ENCODE measurements around the gene ERBIN. TPM values are rescaled to one million over a fixed set of nuclear protein-coding genes. Genes with fewer than 3 reads are reported as not detected.

Gene ERBIN
- polyA plus RNA-seq, 1 donor from 2014 or later, result 28.4 TPM

GRCh38 chr5:65943771-65944170, 17.4 kb downstream of the ERBIN start:
- TF ChIP-seq, protein P1, sequence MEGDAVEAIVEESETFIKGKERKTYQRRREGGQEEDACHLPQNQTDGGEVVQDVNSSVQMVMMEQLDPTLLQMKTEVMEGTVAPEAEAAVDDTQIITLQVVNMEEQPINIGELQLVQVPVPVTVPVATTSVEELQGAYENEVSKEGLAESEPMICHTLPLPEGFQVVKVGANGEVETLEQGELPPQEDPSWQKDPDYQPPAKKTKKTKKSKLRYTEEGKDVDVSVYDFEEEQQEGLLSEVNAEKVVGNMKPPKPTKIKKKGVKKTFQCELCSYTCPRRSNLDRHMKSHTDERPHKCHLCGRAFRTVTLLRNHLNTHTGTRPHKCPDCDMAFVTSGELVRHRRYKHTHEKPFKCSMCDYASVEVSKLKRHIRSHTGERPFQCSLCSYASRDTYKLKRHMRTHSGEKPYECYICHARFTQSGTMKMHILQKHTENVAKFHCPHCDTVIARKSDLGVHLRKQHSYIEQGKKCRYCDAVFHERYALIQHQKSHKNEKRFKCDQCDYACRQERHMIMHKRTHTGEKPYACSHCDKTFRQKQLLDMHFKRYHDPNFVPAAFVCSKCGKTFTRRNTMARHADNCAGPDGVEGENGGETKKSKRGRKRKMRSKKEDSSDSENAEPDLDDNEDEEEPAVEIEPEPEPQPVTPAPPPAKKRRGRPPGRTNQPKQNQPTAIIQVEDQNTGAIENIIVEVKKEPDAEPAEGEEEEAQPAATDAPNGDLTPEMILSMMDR (IDR thresholded peaks at IDR 0.05; ENCODE audit: poor library complexity, severe bottlenecking), result no peak
- TF ChIP-seq EZH2 (IDR thresholded peaks at IDR 0.05; ENCODE audit: borderline replicate concordance, insufficient read depth, low read length, poor library complexity, severe bottlenecking) (no peak), EP300 (conservative IDR thresholded peaks at IDR 0.05; ENCODE audit: poor library complexity, severe bottlenecking) (no peak), SMC3 (conservative IDR thresholded peaks at IDR 0.05; ENCODE audit: poor library complexity) (no peak), TAF1 (IDR thresholded peaks at IDR 0.05; ENCODE audit: low read depth) (no peak), REST (IDR thresholded peaks at IDR 0.05; ENCODE audit: borderline replicate concordance) (no peak), POLR2AphosphoS5 (IDR thresholded peaks at IDR 0.05) (no peak), RAD21 (conservative IDR thresholded peaks at IDR 0.05) (no peak), MXI1 (conservative IDR thresholded peaks at IDR 0.05; ENCODE audit: poor library complexity, severe bottlenecking) (no peak)
- H3K27me3 ChIP-seq (ENCODE audit: insufficient read depth, low read depth, low read length), result no peaks in the 10 kb centered on the region
- no peaks in the 10 kb centered on the region for H3K9me2 ChIP-seq (ENCODE audit: insufficient read depth, low read length)
- no peaks in the 10 kb centered on the region for H3K36me3 ChIP-seq (ENCODE audit: insufficient read depth, low read length)
- H3K9me3 ChIP-seq (ENCODE audit: low read length), result no peaks in the 10 kb centered on the region
- H3K4me2 ChIP-seq (ENCODE audit: low read length), result no peak overlapping the region
- no peak overlapping the region for H3K9ac ChIP-seq (ENCODE audit: low read length)
- no peak overlapping the region for H3K27ac ChIP-seq (ENCODE audit: low read length)
- H3F3A ChIP-seq (ENCODE audit: insufficient read depth, low read length, poor library complexity, severe bottlenecking), result no peaks in the 10 kb centered on the region
- H3K4me3 ChIP-seq (ENCODE audit: low read length), result no peak overlapping the region
- no peak overlapping the region for H2AFZ ChIP-seq (ENCODE audit: low read depth, low read length)
- peaks cover 64% of the 10 kb centered on the region for H3K79me2 ChIP-seq (replicated peaks; ENCODE audit: insufficient read depth, low read length)
- H4K20me1 ChIP-seq (ENCODE audit: insufficient read depth), result no peaks in the 10 kb centered on the region

DNA sequence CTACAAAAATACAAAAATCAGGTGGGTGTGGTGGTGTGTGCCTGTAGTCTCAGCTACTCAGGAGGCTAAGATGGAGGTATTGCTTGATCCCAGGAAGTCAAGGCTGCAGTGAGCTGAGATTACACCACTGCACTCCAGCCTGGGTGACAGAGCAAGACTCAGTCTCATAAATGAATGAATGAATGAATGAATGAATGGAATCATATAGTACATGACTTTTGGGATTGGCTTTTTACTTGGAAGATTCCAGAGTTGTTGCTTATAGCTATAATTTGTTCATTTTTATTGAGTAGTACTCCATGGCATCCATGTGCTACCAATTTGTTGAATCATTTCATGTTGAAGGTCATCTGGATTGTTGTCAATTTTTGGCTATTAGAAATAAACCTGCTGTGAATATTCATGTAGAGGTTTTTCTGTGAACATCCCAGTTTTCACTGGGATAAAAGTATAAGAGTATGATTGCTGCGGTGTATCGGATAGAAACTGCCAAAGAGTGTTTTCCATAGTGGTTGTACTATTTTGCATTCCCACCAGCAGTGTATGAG, 19.9 kb downstream of the ERBIN start:
- H3K4me2 ChIP-seq (ENCODE audit: low read length), result no peak overlapping the region
- H3K4me3 ChIP-seq (ENCODE audit: low read length), result no peak overlapping the region
- no peak overlapping the region for H3K27ac ChIP-seq (ENCODE audit: low read length)
- no peaks in the 10 kb centered on the region for H3F3A ChIP-seq (ENCODE audit: insufficient read depth, low read length, poor library complexity, severe bottlenecking)
- H3K9me3 ChIP-seq (ENCODE audit: low read length), result no peaks in the 10 kb centered on the region
- no peaks in the 10 kb centered on the region for H3K9me2 ChIP-seq (ENCODE audit: insufficient read depth, low read length)
- no peak overlapping the region for H2AFZ ChIP-seq (ENCODE audit: low read depth, low read length)
- no peaks in the 10 kb centered on the region for H3K36me3 ChIP-seq (ENCODE audit: insufficient read depth, low read length)
- TF ChIP-seq TAF1 (IDR thresholded peaks at IDR 0.05; ENCODE audit: low read depth) (no peak), MXI1 (conservative IDR thresholded peaks at IDR 0.05; ENCODE audit: poor library complexity, severe bottlenecking) (no peak), REST (IDR thresholded peaks at IDR 0.05; ENCODE audit: borderline replicate concordance) (no peak), RAD21 (conservative IDR thresholded peaks at IDR 0.05) (no peak), EP300 (conservative IDR thresholded peaks at IDR 0.05; ENCODE audit: poor library complexity, severe bottlenecking) (no peak), SMC3 (conservative IDR thresholded peaks at IDR 0.05; ENCODE audit: poor library complexity) (no peak), POLR2AphosphoS5 (IDR thresholded peaks at IDR 0.05) (no peak), EZH2 (IDR thresholded peaks at IDR 0.05; ENCODE audit: borderline replicate concordance, insufficient read depth, low read length, poor library complexity, severe bottlenecking) (no peak)
- TF ChIP-seq, protein P1 (IDR thresholded peaks at IDR 0.05; ENCODE audit: poor library complexity, severe bottlenecking), result no peak
- H3K79me2 ChIP-seq (replicated peaks; ENCODE audit: insufficient read depth, low read length), result peaks cover 75% of the 10 kb centered on the region
- no peaks in the 10 kb centered on the region for H4K20me1 ChIP-seq (ENCODE audit: insufficient read depth)
- H3K27me3 ChIP-seq (ENCODE audit: insufficient read depth, low read depth, low read length), result no peaks in the 10 kb centered on the region
- no peak overlapping the region for H3K9ac ChIP-seq (ENCODE audit: low read length)
